ENCODE data around the gene CCDC69. TPM values are rescaled to one million over a fixed set of nuclear protein-coding genes. Genes with fewer than 3 reads are reported as not detected.

Gene CCDC69
- total RNA-seq, 1 donor from 2014 or later = 4.4 TPM

DNA sequence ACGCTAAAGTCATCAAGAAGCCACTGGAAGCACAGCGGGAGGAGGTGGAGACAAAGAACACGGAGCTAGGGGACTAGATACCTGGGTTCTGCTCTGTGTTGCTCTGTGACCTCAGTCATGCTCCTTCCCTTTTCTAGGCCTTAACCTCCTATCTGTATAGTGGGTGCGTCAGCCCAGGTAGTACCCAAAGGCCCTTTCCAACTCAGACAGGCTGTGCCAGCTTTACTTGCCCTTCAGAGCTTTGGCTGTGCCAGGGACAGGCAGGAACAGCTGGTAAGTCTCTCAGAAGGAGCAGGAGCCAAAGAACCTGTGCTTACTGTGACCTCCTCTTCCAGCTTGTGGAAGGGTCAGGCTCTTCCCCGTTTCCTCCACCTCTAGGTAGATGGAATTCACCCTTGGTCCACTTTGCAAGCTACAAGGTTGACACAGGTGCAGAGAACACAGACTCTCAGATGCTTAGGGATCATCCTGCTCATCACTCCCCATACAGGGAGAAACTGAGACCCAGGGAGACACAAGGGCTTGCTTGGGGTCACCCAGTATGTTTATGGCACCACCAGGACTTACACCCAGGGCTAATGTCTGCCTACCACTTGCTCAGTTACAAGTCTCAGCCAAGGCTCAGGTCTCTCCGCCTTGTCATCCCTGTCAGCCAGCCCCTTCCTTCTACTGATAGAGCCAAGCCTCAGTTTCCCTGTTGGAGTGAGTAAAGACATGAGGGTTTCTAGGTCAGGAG, 1.7 kb downstream of the CCDC69 start:
- Histone ChIP-seq H3K4me3 (ENCODE audit: low read depth, low read length) (no peak overlapping the region), H3K27me3 (ENCODE audit: control insufficient read depth, insufficient read depth, low read length) (no peaks in the 10 kb centered on the region), H3K36me3 (ENCODE audit: control insufficient read depth, insufficient read depth, low read length) (no peaks in the 10 kb centered on the region)
- TF ChIP-seq, protein P1, sequence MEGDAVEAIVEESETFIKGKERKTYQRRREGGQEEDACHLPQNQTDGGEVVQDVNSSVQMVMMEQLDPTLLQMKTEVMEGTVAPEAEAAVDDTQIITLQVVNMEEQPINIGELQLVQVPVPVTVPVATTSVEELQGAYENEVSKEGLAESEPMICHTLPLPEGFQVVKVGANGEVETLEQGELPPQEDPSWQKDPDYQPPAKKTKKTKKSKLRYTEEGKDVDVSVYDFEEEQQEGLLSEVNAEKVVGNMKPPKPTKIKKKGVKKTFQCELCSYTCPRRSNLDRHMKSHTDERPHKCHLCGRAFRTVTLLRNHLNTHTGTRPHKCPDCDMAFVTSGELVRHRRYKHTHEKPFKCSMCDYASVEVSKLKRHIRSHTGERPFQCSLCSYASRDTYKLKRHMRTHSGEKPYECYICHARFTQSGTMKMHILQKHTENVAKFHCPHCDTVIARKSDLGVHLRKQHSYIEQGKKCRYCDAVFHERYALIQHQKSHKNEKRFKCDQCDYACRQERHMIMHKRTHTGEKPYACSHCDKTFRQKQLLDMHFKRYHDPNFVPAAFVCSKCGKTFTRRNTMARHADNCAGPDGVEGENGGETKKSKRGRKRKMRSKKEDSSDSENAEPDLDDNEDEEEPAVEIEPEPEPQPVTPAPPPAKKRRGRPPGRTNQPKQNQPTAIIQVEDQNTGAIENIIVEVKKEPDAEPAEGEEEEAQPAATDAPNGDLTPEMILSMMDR (IDR thresholded peaks at IDR 0.05; ENCODE audit: insufficient read depth, low read length, poor library complexity, severe bottlenecking) = no peak
- no peak for DNase-seq (ENCODE audit: low read depth)

DNA sequence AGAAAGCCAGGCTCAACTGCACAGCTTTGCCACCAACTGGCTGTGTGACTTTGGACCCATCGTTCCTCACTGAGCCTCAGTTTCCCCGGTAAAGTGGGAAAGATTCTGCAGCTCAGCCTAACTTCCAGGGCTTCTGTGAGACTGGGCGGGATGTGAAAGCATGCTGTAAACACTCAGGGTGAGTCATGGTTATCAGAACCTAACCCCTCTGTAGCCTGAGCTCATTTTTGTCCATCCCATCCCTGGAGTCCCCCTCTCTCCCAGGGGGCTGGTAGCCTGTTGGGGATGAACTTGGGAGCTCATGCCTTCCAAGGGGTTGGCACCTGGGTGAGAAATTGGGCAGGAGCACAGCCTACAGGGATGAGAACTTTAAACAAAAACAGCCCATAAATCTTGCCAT, 2.3 kb downstream of the CCDC69 start:
- no peaks in the 10 kb centered on the region for H3K36me3 ChIP-seq (ENCODE audit: control insufficient read depth, insufficient read depth, low read length)
- TF ChIP-seq, protein P1 (IDR thresholded peaks at IDR 0.05; ENCODE audit: insufficient read depth, low read length, poor library complexity, severe bottlenecking) = no peak
- no peak for DNase-seq (ENCODE audit: low read depth)
- no peak overlapping the region for H3K4me3 ChIP-seq (ENCODE audit: low read depth, low read length)
- no peaks in the 10 kb centered on the region for H3K27me3 ChIP-seq (ENCODE audit: control insufficient read depth, insufficient read depth, low read length)

DNA sequence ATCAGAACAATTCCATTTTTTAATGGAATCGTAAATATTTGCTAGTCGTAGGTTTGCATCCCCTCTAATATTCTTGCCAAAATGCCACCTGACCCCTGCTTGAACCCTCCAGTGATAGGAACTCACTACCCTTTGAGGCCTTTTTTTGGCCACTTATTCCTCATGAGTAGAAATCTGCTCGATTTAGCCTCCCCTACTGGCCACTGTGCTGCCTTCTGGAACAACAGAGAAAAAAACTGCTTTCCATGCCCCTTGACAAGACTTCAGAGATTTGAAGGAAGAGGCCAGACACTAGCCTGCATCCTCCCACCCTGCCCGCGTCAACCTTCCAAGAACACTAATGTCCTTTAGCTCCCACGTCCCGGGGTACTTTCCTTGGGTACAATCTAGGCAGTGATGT, 4.1 kb downstream of the CCDC69 start:
- Histone ChIP-seq H3K27me3 (ENCODE audit: control insufficient read depth, insufficient read depth, low read length) (no peaks in the 10 kb centered on the region), H3K4me3 (ENCODE audit: low read depth, low read length) (no peak overlapping the region), H3K36me3 (ENCODE audit: control insufficient read depth, insufficient read depth, low read length) (no peaks in the 10 kb centered on the region)
- TF ChIP-seq, protein P1 (IDR thresholded peaks at IDR 0.05; ENCODE audit: insufficient read depth, low read length, poor library complexity, severe bottlenecking) = peak; percentile 17
- DNase-seq (ENCODE audit: low read depth) = no peak

DNA sequence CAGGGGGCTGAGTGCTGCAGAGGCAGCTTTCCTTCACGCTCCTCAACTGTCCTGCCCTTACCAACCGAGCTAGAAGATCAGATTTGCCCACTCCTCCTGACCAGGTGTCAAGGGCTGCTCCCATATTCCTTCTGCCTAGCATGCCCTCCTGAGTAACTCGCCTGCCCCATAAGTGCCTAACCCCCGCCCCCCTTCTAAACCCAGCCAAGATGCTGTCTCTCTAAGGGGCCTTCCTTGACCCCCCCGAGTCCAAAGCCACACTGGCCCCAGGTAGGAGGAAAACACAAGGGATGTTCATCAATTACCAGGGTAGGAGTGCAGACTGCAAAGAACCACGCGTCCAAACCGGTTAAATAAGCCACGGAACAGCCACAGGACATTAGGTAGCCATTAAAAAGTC, 4.8 kb downstream of the CCDC69 start:
- Histone ChIP-seq H3K4me3 (ENCODE audit: low read depth, low read length) (no peak overlapping the region), H3K27me3 (ENCODE audit: control insufficient read depth, insufficient read depth, low read length) (no peaks in the 10 kb centered on the region), H3K36me3 (ENCODE audit: control insufficient read depth, insufficient read depth, low read length) (no peaks in the 10 kb centered on the region)
- TF ChIP-seq, protein P1 (IDR thresholded peaks at IDR 0.05; ENCODE audit: insufficient read depth, low read length, poor library complexity, severe bottlenecking) = no peak
- no peak for DNase-seq (ENCODE audit: low read depth)

DNA sequence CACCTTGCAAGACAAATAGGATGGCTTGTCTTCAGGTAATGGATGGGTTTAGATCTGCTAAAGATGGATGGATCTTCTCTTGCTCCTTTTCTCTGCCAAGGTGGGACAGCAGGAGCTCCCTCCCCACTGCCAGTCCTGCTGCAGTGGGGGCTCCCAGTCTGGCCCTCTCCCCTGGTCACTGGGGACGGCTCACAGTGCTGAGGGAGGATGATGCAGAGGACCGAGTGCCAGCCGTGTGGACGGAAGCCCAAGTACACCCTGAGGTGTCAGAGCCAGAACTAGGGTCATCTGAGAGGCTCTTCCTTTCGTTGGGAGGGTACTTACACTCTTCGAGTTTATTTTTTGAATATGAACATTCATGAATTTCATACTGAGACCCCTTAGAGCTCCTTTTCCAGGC, 5.7 kb downstream of the CCDC69 start:
- DNase-seq (ENCODE audit: low read depth) = no peak
- no peaks in the 10 kb centered on the region for H3K36me3 ChIP-seq (ENCODE audit: control insufficient read depth, insufficient read depth, low read length)
- no peaks in the 10 kb centered on the region for H3K27me3 ChIP-seq (ENCODE audit: control insufficient read depth, insufficient read depth, low read length)
- TF ChIP-seq, protein P1 (IDR thresholded peaks at IDR 0.05; ENCODE audit: insufficient read depth, low read length, poor library complexity, severe bottlenecking) = no peak
- no peak overlapping the region for H3K4me3 ChIP-seq (ENCODE audit: low read depth, low read length)

DNA sequence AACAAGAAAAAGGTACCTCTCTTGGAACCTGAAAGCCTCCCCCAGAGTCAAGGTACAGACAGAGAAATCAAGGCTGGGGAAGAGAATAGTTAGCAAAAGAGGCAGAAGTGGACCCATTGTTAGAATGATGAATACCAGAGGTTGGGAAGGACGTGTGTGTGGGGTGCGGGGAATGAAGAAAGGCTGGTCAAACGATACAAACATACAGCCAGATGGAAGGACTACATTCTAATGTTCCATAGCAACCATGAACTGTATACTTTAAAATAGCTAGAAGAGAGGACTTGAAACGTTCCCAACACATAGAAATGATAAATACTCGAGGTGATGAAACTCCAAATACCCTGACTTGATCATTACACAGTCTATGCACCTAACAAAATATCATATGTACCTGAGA, 7.1 kb downstream of the CCDC69 start:
- TF ChIP-seq, protein P1 (IDR thresholded peaks at IDR 0.05; ENCODE audit: insufficient read depth, low read length, poor library complexity, severe bottlenecking) = no peak
- Histone ChIP-seq H3K27me3 (ENCODE audit: control insufficient read depth, insufficient read depth, low read length) (no peaks in the 10 kb centered on the region), H3K4me3 (ENCODE audit: low read depth, low read length) (no peak overlapping the region)

More for the DNA sequence above, 7.1 kb downstream of the CCDC69 start:
- H3K36me3 ChIP-seq (ENCODE audit: control insufficient read depth, insufficient read depth, low read length) = no peaks in the 10 kb centered on the region
- DNase-seq (ENCODE audit: low read depth) = no peak
